Uterus (tissue), 4 donors: ENCODE data around the gene IER2. TPM values are rescaled to one million over a fixed set of nuclear protein-coding genes. Genes with fewer than 3 reads are reported as not detected.
"Not testable (repeated sequence)": the region's sequence is repeated elsewhere in the genome, so short reads cannot be mapped to it uniquely, and the experiment has no call there.

ENCODE experiments used
- DNase-seq, 2 donors: peaks; one replicate each; pipeline ENCODE4 v3.0.0-alpha.2; 2019 to 2020
- H3K27ac ChIP-seq, 2 donors: fragments of 200-600 bp; sonication (generic); 1 replicate in 1 of 2; 2 replicates in 1 of 2; pipeline ENCODE4 v1.5.1; 2016 to 2018
- H3K27me3 ChIP-seq, 2 donors: fragments of 200-600 bp; sonication (generic); one replicate each; pipeline ENCODE4 v1.5.1; 2018 to 2019; ENCODE audit warnings: control low read depth in 1 of 2
- H3K36me3 ChIP-seq, 2 donors: fragments of 200-600 bp; sonication (generic); one replicate each; pipeline ENCODE4 v1.5.1; 2019; ENCODE audit warnings: control low read depth in 1 of 2
- H3K4me1 ChIP-seq, 2 donors: fragments of 200-600 bp; sonication (generic); one replicate each; pipeline ENCODE4 v1.5.1; 2018 to 2019; ENCODE audit warnings: control low read depth in 1 of 2
- H3K4me3 ChIP-seq, 2 donors: fragments of 200-600 bp; sonication (generic); 1 replicate in 1 of 2; 2 replicates in 1 of 2; pipeline ENCODE4 v1.5.1; 2018 to 2019; ENCODE audit warnings: mild to moderate bottlenecking in 1 of 2
- H3K9me3 ChIP-seq, 2 donors: fragments of 200-600 bp; sonication (generic); one replicate each; pipeline ENCODE4 v1.5.1; 2019; ENCODE audit warnings: control low read depth in 1 of 2
- POLR2A ChIP-seq, 2 donors: fragments of 450-650 bp; IDR thresholded peaks; one replicate each; pipeline ENCODE4 v1.6.1; 2016; ENCODE audit warnings: antibody characterized with exemption in 2 of 2, mild to moderate bottlenecking in 1 of 2, moderate library complexity in 1 of 2
- intact Hi-C: fragments of 100-400 bp; cut with DNase I; formaldehyde crosslinking; loops from one replicate; pipeline ENCODE4 v1.15.1; 2023; ENCODE audit warnings: low total_unique reads
- total RNA-seq, 4 donors: library from RNA; depleted of rRNA in 3 of 4; stranded (reverse); fragments of >200 nt in 3 of 4; gene quantifications; one replicate each; pipeline versions ENCODE4 v1.1.0 to v1.2.4, GENCODE V29; 2014 to 2023
- TF ChIP-seq, protein P1 (sequence below), 4 experiments: fragments of 200-600 bp in 2 of 4; fragments of 450-650 bp in 2 of 4; sonication (generic) in 2 of 4; IDR thresholded peaks; one replicate each; pipeline ENCODE4 v1.5.1; 2016 to 2019; ENCODE audit warnings: antibody characterized with exemption in 4 of 4, mild to moderate bottlenecking in 2 of 4, moderate library complexity in 1 of 4
- donor health status: DM: yes; HTN: yes; CAD: no.

The IER2 gene
- total RNA-seq, 4 donors from 2014 or later, result 15.1 to 108 (median 66.7) TPM

DNA sequence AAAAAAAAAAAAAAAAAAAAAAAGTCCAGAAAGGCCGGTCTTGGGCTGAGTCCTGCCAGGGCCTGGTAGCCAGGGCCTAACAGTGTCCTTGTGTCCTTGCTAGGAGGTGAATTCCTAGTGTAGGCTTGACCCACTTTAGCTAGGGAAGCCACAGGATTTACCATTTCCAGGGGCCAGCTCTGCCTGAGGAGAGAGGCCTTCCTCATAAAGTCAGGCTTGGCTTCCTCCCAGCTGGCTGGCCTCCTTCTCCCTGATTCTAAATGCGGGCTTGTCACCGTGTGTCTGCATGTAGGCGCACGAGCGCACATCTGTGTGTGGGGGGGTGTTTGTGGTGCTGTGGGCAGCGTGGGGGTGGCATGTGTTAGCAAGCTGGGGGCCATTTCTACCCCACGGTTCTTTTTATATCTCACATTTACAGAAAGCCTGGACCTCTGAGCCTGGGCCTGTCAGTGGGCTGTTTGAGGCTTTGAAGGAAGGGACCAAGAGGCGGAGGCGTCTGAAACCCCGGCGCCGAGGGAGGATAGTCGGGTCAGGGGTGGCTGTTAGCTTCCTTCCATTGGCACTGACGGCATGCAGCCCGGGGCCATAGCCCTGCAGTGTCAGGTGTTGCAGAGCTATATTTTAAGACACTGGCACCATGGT, 31.7 kb downstream of the IER2 start:
- TF ChIP-seq POLR2A (IDR thresholded peaks at IDR 0.05), result no peak
- TF ChIP-seq, protein P1, sequence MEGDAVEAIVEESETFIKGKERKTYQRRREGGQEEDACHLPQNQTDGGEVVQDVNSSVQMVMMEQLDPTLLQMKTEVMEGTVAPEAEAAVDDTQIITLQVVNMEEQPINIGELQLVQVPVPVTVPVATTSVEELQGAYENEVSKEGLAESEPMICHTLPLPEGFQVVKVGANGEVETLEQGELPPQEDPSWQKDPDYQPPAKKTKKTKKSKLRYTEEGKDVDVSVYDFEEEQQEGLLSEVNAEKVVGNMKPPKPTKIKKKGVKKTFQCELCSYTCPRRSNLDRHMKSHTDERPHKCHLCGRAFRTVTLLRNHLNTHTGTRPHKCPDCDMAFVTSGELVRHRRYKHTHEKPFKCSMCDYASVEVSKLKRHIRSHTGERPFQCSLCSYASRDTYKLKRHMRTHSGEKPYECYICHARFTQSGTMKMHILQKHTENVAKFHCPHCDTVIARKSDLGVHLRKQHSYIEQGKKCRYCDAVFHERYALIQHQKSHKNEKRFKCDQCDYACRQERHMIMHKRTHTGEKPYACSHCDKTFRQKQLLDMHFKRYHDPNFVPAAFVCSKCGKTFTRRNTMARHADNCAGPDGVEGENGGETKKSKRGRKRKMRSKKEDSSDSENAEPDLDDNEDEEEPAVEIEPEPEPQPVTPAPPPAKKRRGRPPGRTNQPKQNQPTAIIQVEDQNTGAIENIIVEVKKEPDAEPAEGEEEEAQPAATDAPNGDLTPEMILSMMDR (IDR thresholded peaks at IDR 0.05), result no peak
- DNase-seq, result peak; percentile 64 to 69
- no peaks in the 10 kb centered on the region for H3K27me3 ChIP-seq
- H3K36me3 ChIP-seq, result no peaks in the 10 kb centered on the region
- H3K4me3 ChIP-seq, result no peak overlapping the region
- H3K9me3 ChIP-seq, result no peaks in the 10 kb centered on the region
- H3K27ac ChIP-seq, result peak overlapping the region in 1 of 2 donors; percentile 21
- no peaks in the 10 kb centered on the region for H3K4me1 ChIP-seq
- intact Hi-C loops, result no loop called here

DNA sequence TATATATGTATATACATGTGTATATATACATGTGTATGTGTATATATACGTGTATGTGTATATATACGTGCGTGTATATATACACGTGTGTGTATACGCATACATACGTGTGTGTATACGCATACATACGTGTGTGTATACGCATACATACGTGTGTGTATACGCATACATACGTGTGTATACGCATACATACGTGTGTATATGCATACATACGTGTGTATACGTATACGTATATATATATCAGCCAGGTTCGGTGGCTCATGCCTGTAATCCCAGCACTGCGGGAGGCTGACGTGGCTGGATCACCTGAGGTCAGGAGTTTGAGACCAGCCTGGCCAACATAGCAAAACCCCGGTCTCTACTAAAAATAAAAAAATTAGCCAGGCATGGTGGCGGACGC, 34.7 kb downstream of the IER2 start:
- H3K4me3 ChIP-seq, DNase-seq, H3K27ac ChIP-seq, H3K36me3 ChIP-seq, intact Hi-C loops, H3K4me1 ChIP-seq, H3K9me3 ChIP-seq, H3K27me3 ChIP-seq: not testable (repeated sequence)

DNA sequence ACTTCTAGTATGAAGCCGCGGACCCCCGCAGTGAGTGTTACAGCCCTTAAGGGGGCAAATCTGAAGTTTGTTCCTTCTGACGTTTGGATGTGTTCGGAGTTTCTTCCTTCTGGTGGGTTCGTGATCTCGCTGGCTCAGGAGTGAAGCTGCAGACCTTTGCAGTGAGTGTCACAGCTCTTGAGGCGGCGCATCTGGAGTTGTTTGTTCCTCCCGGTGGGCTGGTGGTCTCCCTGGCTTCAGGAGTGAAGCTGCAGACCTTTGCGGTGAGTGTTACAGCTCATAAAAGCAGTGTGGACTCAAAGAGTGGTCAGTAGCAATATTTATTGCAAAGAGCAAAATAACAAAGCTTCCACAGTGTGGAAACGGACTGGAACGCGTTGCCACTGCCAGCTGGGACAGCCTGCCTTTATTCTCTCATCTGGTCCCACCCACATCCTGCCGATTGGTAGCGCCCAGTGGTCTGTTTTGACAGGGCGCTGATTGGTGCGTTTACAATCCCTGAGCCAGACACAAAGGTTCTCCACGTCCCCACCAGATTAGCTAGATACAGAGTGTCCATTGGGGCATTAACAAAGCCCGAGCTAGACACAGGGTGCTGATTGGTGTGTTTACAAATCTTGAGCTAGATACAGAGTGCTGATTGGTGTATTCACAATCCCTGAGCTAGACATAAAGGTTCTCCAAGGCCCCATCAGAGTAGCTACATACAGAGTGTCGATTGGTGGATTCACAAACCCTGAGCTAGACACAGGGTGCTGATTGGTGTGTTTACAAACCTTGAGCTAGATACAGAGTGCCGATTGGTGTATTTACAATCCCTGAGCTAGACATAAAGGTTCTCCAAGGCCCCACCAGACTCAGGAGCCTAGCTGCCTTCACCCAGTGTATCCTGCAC, 35.8 kb downstream of the IER2 start:
- H3K27me3 ChIP-seq, H3K4me1 ChIP-seq, H3K9me3 ChIP-seq, H3K36me3 ChIP-seq, intact Hi-C loops, H3K4me3 ChIP-seq, H3K27ac ChIP-seq, DNase-seq: not testable (repeated sequence)

DNA sequence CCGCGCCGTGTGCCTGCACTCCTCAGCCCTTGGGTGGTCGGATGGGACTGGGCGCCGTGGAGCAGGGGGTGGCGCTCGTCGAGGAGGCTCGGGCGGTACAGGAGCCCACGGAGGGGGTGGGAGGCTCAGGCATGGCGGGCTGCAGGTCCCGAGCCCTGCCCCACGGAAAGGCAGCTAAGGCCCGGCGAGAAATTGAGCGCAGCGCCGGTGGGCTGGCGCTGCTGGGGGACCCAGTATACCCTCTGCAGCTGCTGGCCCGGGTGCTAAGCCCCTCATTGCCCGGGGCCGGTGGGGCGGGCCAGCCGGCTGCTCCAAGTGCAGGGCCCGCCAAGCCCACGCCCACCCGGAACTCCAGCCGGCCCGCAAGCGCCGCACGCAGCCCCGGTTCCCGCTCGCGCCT, 36.5 kb downstream of the IER2 start:
- DNase-seq, H3K27ac ChIP-seq, H3K36me3 ChIP-seq, H3K4me3 ChIP-seq, H3K27me3 ChIP-seq, H3K4me1 ChIP-seq, intact Hi-C loops, H3K9me3 ChIP-seq: not testable (repeated sequence)

DNA sequence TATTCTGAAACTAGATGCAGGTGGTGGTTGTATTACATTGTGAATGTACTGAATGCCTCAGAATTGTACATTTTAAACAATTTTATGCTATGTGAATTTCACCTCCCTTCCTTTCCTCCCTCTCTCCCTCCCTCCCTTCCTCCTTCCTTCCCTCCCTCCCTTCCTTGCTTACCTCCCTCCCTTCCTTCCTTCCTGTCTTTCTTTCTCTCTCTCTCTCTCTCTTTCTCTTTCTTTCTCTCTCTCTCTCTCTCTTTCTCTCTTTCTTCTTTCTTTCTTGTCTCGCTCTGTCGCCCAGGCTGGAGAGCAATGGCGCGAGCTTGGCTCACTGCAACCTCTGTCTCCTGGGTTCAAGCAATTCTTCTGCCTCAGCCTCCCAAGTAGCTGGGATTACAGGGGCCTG, 37.2 kb downstream of the IER2 start:
- H3K27ac ChIP-seq, result no peak overlapping the region
- no peaks in the 10 kb centered on the region for H3K36me3 ChIP-seq
- no peaks in the 10 kb centered on the region for H3K27me3 ChIP-seq
- TF ChIP-seq, protein P1 (IDR thresholded peaks at IDR 0.05), result no peak
- no peak for TF ChIP-seq POLR2A (IDR thresholded peaks at IDR 0.05)
- no peak overlapping the region for H3K4me3 ChIP-seq
- no peaks in the 10 kb centered on the region for H3K4me1 ChIP-seq
- no peak for DNase-seq
- no peaks in the 10 kb centered on the region for H3K9me3 ChIP-seq
- intact Hi-C loops, result no loop called here

DNA sequence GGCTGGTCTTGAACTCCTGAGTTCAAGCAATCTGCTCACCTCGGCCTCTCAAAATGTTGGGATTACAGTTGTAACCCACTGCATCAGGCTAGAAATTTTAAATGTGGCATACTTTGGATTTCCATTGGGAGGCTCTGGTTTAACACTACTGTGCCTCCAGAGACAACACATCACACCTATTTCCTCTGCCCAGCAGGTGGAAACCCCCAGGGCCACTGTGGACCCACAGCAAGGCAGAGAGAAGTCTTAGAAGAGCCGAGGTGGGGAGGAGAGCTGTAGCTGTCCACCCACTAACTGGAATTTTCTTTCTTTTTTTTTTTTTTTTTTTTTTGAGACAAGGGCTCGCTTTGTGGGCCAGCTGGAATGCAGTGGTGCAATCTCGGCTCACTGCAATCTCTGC, 39.4 kb downstream of the IER2 start:
- intact Hi-C loops, result no loop called here
- DNase-seq, result no peak

More for the DNA sequence above, 39.4 kb downstream of the IER2 start:
- Histone ChIP-seq H3K9me3 (no peaks in the 10 kb centered on the region), H3K4me1 (no peaks in the 10 kb centered on the region), H3K4me3 (no peak overlapping the region), H3K36me3 (no peaks in the 10 kb centered on the region), H3K27me3 (no peaks in the 10 kb centered on the region), H3K27ac (no peak overlapping the region)
- TF ChIP-seq POLR2A (IDR thresholded peaks at IDR 0.05), result no peak
- TF ChIP-seq, protein P1 (IDR thresholded peaks at IDR 0.05), result no peak
